Mucosa of rectum (tissue), 2 donors: ENCODE measurements around the gene SYT13.
"Not testable (repeated sequence)": the region's sequence is repeated elsewhere in the genome, so short reads cannot be mapped to it uniquely, and the experiment has no call there.

ENCODE experiments used
- H3K27ac ChIP-seq, 2 donors: one replicate each; pipeline ENCODE4 v1.7.0; 2013; ENCODE audit warnings: inconsistent platforms in 2 of 2, low read depth in 2 of 2, low read length in 2 of 2
- H3K27me3 ChIP-seq, 2 donors: one replicate each; pipeline ENCODE4 v1.7.0; 2013; ENCODE audit warnings: low read length in 2 of 2; ENCODE audit not compliant: control insufficient read depth in 2 of 2, insufficient read depth in 2 of 2
- H3K36me3 ChIP-seq, 2 donors: one replicate each; pipeline ENCODE4 v1.7.0; 2013; ENCODE audit warnings: low read length in 2 of 2; ENCODE audit not compliant: control insufficient read depth in 2 of 2, insufficient read depth in 2 of 2
- H3K4me1 ChIP-seq, 2 donors: one replicate each; pipeline ENCODE4 v1.7.0; 2013; ENCODE audit warnings: low read length in 2 of 2, mild to moderate bottlenecking in 1 of 2; ENCODE audit not compliant: control insufficient read depth in 2 of 2, insufficient read depth in 2 of 2
- H3K4me3 ChIP-seq, 2 donors: one replicate each; pipeline ENCODE4 v1.7.0; 2013; ENCODE audit warnings: low read length in 2 of 2
- H3K9ac ChIP-seq, 2 donors: one replicate each; pipeline ENCODE4 v1.7.0; 2013; ENCODE audit warnings: low read length in 2 of 2, low read depth in 1 of 2, mild to moderate bottlenecking in 1 of 2
- H3K9me3 ChIP-seq, 2 donors: one replicate each; pipeline ENCODE4 v1.7.0; 2013; ENCODE audit warnings: low read length in 2 of 2; ENCODE audit not compliant: control insufficient read depth in 2 of 2
- donor health status: healthy.
- donor health status: Normal muscosa, but diverticular disease.

The SYT13 gene

GRCh38 chr11:45294499-45294898 lies 8.4 kb upstream of the SYT13 start:
- Histone ChIP-seq H3K27me3 (no peaks in the 10 kb centered on the region), H3K4me3 (no peak overlapping the region), H3K27ac (no peak overlapping the region), H3K9ac (no peak overlapping the region), H3K36me3 (no peaks in the 10 kb centered on the region), H3K9me3 (no peaks in the 10 kb centered on the region), H3K4me1 (no peaks in the 10 kb centered on the region)

GRCh38 chr11:45293566-45294192 lies 7.5 kb upstream of the SYT13 start:
- H3K4me1 ChIP-seq = not testable (repeated sequence)

GRCh38 chr11:45290586-45290985 lies 4.4 kb upstream of the SYT13 start:
- Histone ChIP-seq H3K4me3 (no peak overlapping the region), H3K27me3 (peaks cover 2 to 18% of the 10 kb centered on the region in 2 donors), H3K27ac (no peak overlapping the region), H3K9ac (no peak overlapping the region), H3K36me3 (no peaks in the 10 kb centered on the region), H3K4me1 (peaks cover 2 to 7% of the 10 kb centered on the region in 2 donors), H3K9me3 (peaks cover 0 to 3% of the 10 kb centered on the region in 2 donors)

More at GRCh38 chr11:45293566-45294192, 7.5 kb upstream of the SYT13 start:
- H3K36me3 ChIP-seq, H3K27me3 ChIP-seq, H3K9me3 ChIP-seq, H3K4me3 ChIP-seq, H3K27ac ChIP-seq, H3K9ac ChIP-seq: not testable (repeated sequence)

GRCh38 chr11:45289369-45289768 lies 3.2 kb upstream of the SYT13 start:
- H3K4me3 ChIP-seq = no peak overlapping the region
- no peak overlapping the region for H3K9ac ChIP-seq
- peaks cover 2 to 18% of the 10 kb centered on the region in 2 donors for H3K27me3 ChIP-seq
- peaks cover 6 to 13% of the 10 kb centered on the region in 2 donors for H3K4me1 ChIP-seq
- peaks cover 0 to 3% of the 10 kb centered on the region in 2 donors for H3K9me3 ChIP-seq
- H3K27ac ChIP-seq = no peak overlapping the region
- H3K36me3 ChIP-seq = no peaks in the 10 kb centered on the region

- H3K36me3 ChIP-seq = no peaks in the 10 kb centered on the region
- H3K4me3 ChIP-seq = no peak overlapping the region
- H3K27me3 ChIP-seq = peaks cover 2 to 18% of the 10 kb centered on the region in 2 donors
- H3K4me1 ChIP-seq = peaks cover 6 to 13% of the 10 kb centered on the region in 2 donors
- no peak overlapping the region for H3K27ac ChIP-seq
- H3K9me3 ChIP-seq = peaks cover 0 to 3% of the 10 kb centered on the region in 2 donors
- no peak overlapping the region for H3K9ac ChIP-seq
Observed at GRCh38 chr11:45288339-45288738, 2.2 kb upstream of the SYT13 start.

- Histone ChIP-seq H3K9ac (no peak overlapping the region), H3K4me1 (peaks cover 6 to 13% of the 10 kb centered on the region in 2 donors), H3K36me3 (no peaks in the 10 kb centered on the region), H3K27me3 (peaks cover 2 to 18% of the 10 kb centered on the region in 2 donors), H3K27ac (no peak overlapping the region), H3K9me3 (peaks cover 0 to 3% of the 10 kb centered on the region in 2 donors), H3K4me3 (no peak overlapping the region)
Observed at GRCh38 chr11:45287316-45287903, 1.3 kb upstream of the SYT13 start.

GRCh38 chr11:45285250-45285828 lies 802 bp downstream of the SYT13 start:
- no peaks in the 10 kb centered on the region for H3K36me3 ChIP-seq
- H3K9ac ChIP-seq = peak overlapping the region; percentile 28 to 78
- peaks cover 2 to 18% of the 10 kb centered on the region in 2 donors for H3K27me3 ChIP-seq
- H3K4me3 ChIP-seq = peak overlapping the region; percentile 66 to 71
- peaks cover 0 to 3% of the 10 kb centered on the region in 2 donors for H3K9me3 ChIP-seq
- H3K27ac ChIP-seq = no peak overlapping the region
- peaks cover 6 to 13% of the 10 kb centered on the region in 2 donors for H3K4me1 ChIP-seq

GRCh38 chr11:45282081-45282480 lies 4.1 kb downstream of the SYT13 start:
- Histone ChIP-seq H3K4me1 (peaks cover 6 to 13% of the 10 kb centered on the region in 2 donors), H3K9ac (no peak overlapping the region), H3K27me3 (peaks cover 0 to 7% of the 10 kb centered on the region in 2 donors), H3K9me3 (no peaks in the 10 kb centered on the region), H3K27ac (no peak overlapping the region), H3K36me3 (no peaks in the 10 kb centered on the region), H3K4me3 (no peak overlapping the region)

GRCh38 chr11:45280449-45280848 lies 5.7 kb downstream of the SYT13 start:
- Histone ChIP-seq H3K4me3 (no peak overlapping the region), H3K4me1 (peaks cover 4% of the 10 kb centered on the region in 2 donors), H3K36me3 (no peaks in the 10 kb centered on the region), H3K27me3 (no peaks in the 10 kb centered on the region), H3K9ac (no peak overlapping the region), H3K9me3 (no peaks in the 10 kb centered on the region), H3K27ac (no peak overlapping the region)

GRCh38 chr11:45279645-45280044 lies 6.5 kb downstream of the SYT13 start:
- Histone ChIP-seq H3K27me3 (no peaks in the 10 kb centered on the region), H3K4me1 (no peaks in the 10 kb centered on the region), H3K36me3 (no peaks in the 10 kb centered on the region), H3K9ac (no peak overlapping the region), H3K27ac (no peak overlapping the region), H3K4me3 (no peak overlapping the region), H3K9me3 (no peaks in the 10 kb centered on the region)
